ENCODE measurements around the gene CCDC33. TPM values are rescaled to one million over a fixed set of nuclear protein-coding genes. Genes with fewer than 3 reads are reported as not detected.

The CCDC33 gene
- total and polyA plus RNA-seq, 10 of the 15 experiments (the other 5 are each of a cell fraction or from before 2014, with no cell fraction given) = 0.57 to 5.8 (median 4.3) TPM

DNA sequence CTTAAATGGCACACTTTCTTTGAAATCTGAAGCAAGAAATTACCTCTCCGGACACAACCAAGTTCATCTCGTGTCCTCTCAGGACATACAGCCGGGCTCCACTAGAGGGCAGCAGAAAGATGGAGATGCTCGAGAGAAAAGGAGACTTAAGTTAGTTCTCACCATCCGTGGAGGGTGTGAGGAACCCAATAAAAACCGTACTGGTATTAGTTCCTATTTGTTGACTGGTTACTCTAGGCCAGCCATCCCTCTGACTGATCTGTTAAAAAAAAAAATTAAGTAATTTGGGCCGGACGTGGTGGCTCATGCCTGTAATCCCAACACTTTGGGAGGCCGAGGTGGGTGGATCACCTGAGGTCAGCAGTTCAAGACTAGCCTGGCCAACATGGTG is 139.2 kb downstream of the CCDC33 start:
- ChIA-PET POLR2A (interaction anchor here (0.7 to 15.8 kb wide), 10 partner anchors 12 to 107 kb away, joined by 3 to 302 read pairs (median 4); no protein-coding TSS in a partner anchor), CTCF (interaction anchor here (0.8 to 21.7 kb wide), 27 partner anchors 8 to 396 kb away, joined by 3 to 655 read pairs (median 4); partner anchors contain the start of genes CLK3, CYP11A1, SEMA7A and UBL7), SMC1A (ENCODE audit: uncharacterized antibody, unreplicated experiment) (interaction anchor here (0.6 to 21.3 kb wide), 17 partner anchors 9 to 242 kb away, joined by 3 to 544 read pairs (median 4); partner anchors contain the start of gene SEMA7A), RAD21 (ENCODE audit: unreplicated experiment) (interaction anchor here (0.7 to 3.2 kb wide), 13 partner anchors 10 to 239 kb away, joined by 3 to 18 read pairs (median 5); partner anchors contain the start of genes ARID3B and SEMA7A)
- 3% methylated on average over 9 of the region's 9 CpGs for WGBS (ENCODE audit: insufficient coverage, insufficient replicate concordance, low lambda C conversion rate, missing lambda C conversion rate)
- Histone ChIP-seq H2AFZ (ENCODE audit: control insufficient read depth, low read depth, low read length) (no peak overlapping the region; the same call in 1 of the 2 replicates), H4K20me1 (ENCODE audit: control insufficient read depth, insufficient read depth) (no peaks in the 10 kb centered on the region), H3K27me3 (replicated peaks in 1 of 2; ENCODE audit: control insufficient read depth in 2 of 2, insufficient read depth in 2 of 2, low read length in 1 of 2) (no peaks in the 10 kb centered on the region; a peak in 2 of 4 replicates), H3K4me1 (ENCODE audit: control insufficient read depth, insufficient read depth, low read length) (peaks cover 36% of the 10 kb centered on the region), H3K9me3 (replicated peaks; ENCODE audit: control insufficient read depth, insufficient read depth, low read length) (no peaks in the 10 kb centered on the region), H3K36me3 (ENCODE audit: control insufficient read depth in 2 of 2, insufficient read depth in 2 of 2, low read length in 1 of 2) (no peaks in the 10 kb centered on the region), H3K4me2 (ENCODE audit: control insufficient read depth, insufficient read depth) (peak overlapping the region; percentile 82), H3K79me2 (ENCODE audit: control insufficient read depth, insufficient read depth, low read length) (no peaks in the 10 kb centered on the region; the same call in 1 of the 2 replicates), H3K27ac (ENCODE audit: control insufficient read depth, insufficient read depth) (no peak overlapping the region), H3K9ac (ENCODE audit: control insufficient read depth, insufficient read depth, low read length) (no peak overlapping the region), H3K4me3 (peak overlapping the region; percentile 69; the same call in 1 of the 2 replicates)
- TF ChIP-seq GATAD2B (conservative IDR thresholded peaks at IDR 0.05; ENCODE audit: low read depth) (no peak), SMC3 (IDR thresholded peaks at IDR 0.05; ENCODE audit: borderline replicate concordance, low read length) (peak; percentile 72), CEBPB (IDR thresholded peaks at IDR 0.05; ENCODE audit: borderline replicate concordance in 1 of 2, low read depth in 2 of 2, low read length in 2 of 2) (no peak), SMAD5 (IDR thresholded peaks at IDR 0.05; ENCODE audit: low read depth) (no peak), YY1 (IDR thresholded peaks at IDR 0.05; ENCODE audit: low read depth, low read length) (peak; percentile 57; the same call in 1 of the 2 replicates), CREM (IDR thresholded peaks at IDR 0.05; ENCODE audit: low read depth) (peak; percentile 31; the same call in 1 of the 2 replicates), BCL11A (IDR thresholded peaks at IDR 0.05; ENCODE audit: low read depth, low read length) (no peak), RUNX3 (IDR thresholded peaks at IDR 0.05; ENCODE audit: low read length) (0 out of 2 replicates have a peak, but pooled peaks have one; percentile 3), EP300 (IDR thresholded peaks at IDR 0.05; ENCODE audit: borderline replicate concordance in 1 of 2, control insufficient read depth in 1 of 2, low read depth in 2 of 2, low read length in 2 of 2) (no peak), RAD21 (IDR thresholded peaks at IDR 0.05; ENCODE audit: insufficient read depth, low read depth, low read length) (peak; percentile 86), MYB (IDR thresholded peaks at IDR 0.05; ENCODE audit: borderline replicate concordance, low read depth, low read length) (no peak)
- TF ChIP-seq, protein P1, sequence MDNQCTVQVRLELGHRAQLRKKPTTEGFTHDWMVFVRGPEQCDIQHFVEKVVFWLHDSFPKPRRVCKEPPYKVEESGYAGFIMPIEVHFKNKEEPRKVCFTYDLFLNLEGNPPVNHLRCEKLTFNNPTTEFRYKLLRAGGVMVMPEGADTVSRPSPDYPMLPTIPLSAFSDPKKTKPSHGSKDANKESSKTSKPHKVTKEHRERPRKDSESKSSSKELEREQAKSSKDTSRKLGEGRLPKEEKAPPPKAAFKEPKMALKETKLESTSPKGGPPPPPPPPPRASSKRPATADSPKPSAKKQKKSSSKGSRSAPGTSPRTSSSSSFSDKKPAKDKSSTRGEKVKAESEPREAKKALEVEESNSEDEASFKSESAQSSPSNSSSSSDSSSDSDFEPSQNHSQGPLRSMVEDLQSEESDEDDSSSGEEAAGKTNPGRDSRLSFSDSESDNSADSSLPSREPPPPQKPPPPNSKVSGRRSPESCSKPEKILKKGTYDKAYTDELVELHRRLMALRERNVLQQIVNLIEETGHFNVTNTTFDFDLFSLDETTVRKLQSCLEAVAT (IDR thresholded peaks at IDR 0.05) = 0 out of 2 replicates have a peak, but pooled peaks have one; percentile 20
- TF ChIP-seq, protein P2, sequence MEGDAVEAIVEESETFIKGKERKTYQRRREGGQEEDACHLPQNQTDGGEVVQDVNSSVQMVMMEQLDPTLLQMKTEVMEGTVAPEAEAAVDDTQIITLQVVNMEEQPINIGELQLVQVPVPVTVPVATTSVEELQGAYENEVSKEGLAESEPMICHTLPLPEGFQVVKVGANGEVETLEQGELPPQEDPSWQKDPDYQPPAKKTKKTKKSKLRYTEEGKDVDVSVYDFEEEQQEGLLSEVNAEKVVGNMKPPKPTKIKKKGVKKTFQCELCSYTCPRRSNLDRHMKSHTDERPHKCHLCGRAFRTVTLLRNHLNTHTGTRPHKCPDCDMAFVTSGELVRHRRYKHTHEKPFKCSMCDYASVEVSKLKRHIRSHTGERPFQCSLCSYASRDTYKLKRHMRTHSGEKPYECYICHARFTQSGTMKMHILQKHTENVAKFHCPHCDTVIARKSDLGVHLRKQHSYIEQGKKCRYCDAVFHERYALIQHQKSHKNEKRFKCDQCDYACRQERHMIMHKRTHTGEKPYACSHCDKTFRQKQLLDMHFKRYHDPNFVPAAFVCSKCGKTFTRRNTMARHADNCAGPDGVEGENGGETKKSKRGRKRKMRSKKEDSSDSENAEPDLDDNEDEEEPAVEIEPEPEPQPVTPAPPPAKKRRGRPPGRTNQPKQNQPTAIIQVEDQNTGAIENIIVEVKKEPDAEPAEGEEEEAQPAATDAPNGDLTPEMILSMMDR (IDR thresholded peaks at IDR 0.05 in 2 of 3, conservative IDR thresholded peaks at IDR 0.05 in 1 of 3; ENCODE audit: control insufficient read depth in 2 of 3, extremely low read depth in 1 of 3, insufficient read depth in 1 of 3, low read depth in 3 of 3, low read length in 3 of 3) = peak; percentile 81 to 90 (median 87)
- intact Hi-C loops (cut with micrococcal nuclease; ENCODE audit: unreplicated experiment) = loop anchor here (1.0 to 2.0 kb wide), 3 partner anchors 63 to 246 kb away; no protein-coding TSS in a partner anchor
- peak; percentile 87 for FAIRE-seq
- DNase-seq (ENCODE audit: low read depth, low spot score) = no peak
- ATAC-seq = peak; percentile 74
- in situ Hi-C loops (cut with MboI) = loop anchor here (5.0 kb wide), 1 partner anchor 247 kb away; no protein-coding TSS in a partner anchor
- BruUV-seq (replicated peaks) = no TSS peak

Data from GM12878 (cell line).